GM23338 (cell line): ENCODE data around the gene TMEM38A. TPM values are rescaled to one million over a fixed set of nuclear protein-coding genes. Genes with fewer than 3 reads are reported as not detected.

Experiments
- ATAC-seq: fragments of 200-7000 bp; cut with Tn5 transposase; 3 replicates; pipeline ENCODE4 v1.9.1; 2020
- DNase-seq: peaks from one replicate; pipeline ENCODE4 v3.0.0-alpha.2; 2015; ENCODE audit warnings: low spot score
- H2AFZ ChIP-seq: fragments of 200-600 bp; sonication (generic); 2 replicates; pipeline ENCODE4 v1.8.0; 2016; ENCODE audit warnings: antibody characterized with exemption, mild to moderate bottlenecking, moderate library complexity
- H3F3A ChIP-seq: fragments of 200-600 bp; sonication (generic); replicated peaks from 2 replicates; pipeline ENCODE4 v1.8.0; 2017; ENCODE audit warnings: antibody characterized with exemption, mixed run types, low read depth
- H3K27ac ChIP-seq: fragments of 200-600 bp; sonication (generic); 2 replicates; pipeline ENCODE4 v1.6.1; 2016; ENCODE audit warnings: low read depth
- H3K27me3 ChIP-seq: fragments of 200-600 bp; sonication (generic); 2 replicates; pipeline ENCODE4 v1.8.0; 2016; ENCODE audit warnings: mild to moderate bottlenecking, mixed run types, moderate library complexity; ENCODE audit not compliant: insufficient read depth
- H3K36me3 ChIP-seq: fragments of 200-600 bp; sonication (generic); 2 replicates; pipeline ENCODE4 v1.8.0; 2016; ENCODE audit warnings: mild to moderate bottlenecking; ENCODE audit not compliant: insufficient read depth
- H3K4me1 ChIP-seq: fragments of 200-600 bp; sonication (generic); 2 replicates; pipeline ENCODE4 v1.8.0; 2016; ENCODE audit warnings: mild to moderate bottlenecking, moderate library complexity; ENCODE audit not compliant: insufficient read depth
- H3K4me2 ChIP-seq: fragments of 200-600 bp; sonication (generic); 2 replicates; pipeline ENCODE4 v1.7.1; 2017; ENCODE audit warnings: mixed run types
- H3K4me3 ChIP-seq: fragments of 200-600 bp; sonication (generic); 2 replicates; pipeline ENCODE4 v1.6.1; 2016; ENCODE audit warnings: mixed run types
- H3K79me2 ChIP-seq: fragments of 200-600 bp; sonication (generic); replicated peaks from 2 replicates; pipeline ENCODE4 v1.8.0; 2017; ENCODE audit warnings: mild to moderate bottlenecking; ENCODE audit not compliant: insufficient read depth
- H3K9me2 ChIP-seq: fragments of 200-600 bp; sonication (generic); 2 replicates; pipeline ENCODE4 v1.8.0; 2017; ENCODE audit not compliant: insufficient read depth
- H4K20me1 ChIP-seq: fragments of 200-600 bp; sonication (generic); replicated peaks from 2 replicates; pipeline ENCODE4 v1.8.0; 2017; ENCODE audit warnings: mild to moderate bottlenecking; ENCODE audit not compliant: insufficient read depth
- H3K27ac Mint-ChIP-seq: 2 replicates; pipeline ENCODE4 v1.8.0; 2020; ENCODE audit warnings: inconsistent platforms, mild to moderate bottlenecking, moderate library complexity, mixed read lengths
- H3K27me3 Mint-ChIP-seq: 3 replicates; pipeline ENCODE4 v1.8.0; 2022; ENCODE audit warnings: low read depth, mild to moderate bottlenecking, moderate library complexity, mixed read lengths, inconsistent platforms; ENCODE audit not compliant: insufficient read depth, poor library complexity
- H3K36me3 Mint-ChIP-seq: 3 replicates; pipeline ENCODE4 v1.8.0; 2021; ENCODE audit warnings: low read depth, mild to moderate bottlenecking, inconsistent platforms, moderate library complexity, mixed read lengths
- H3K4me1 Mint-ChIP-seq: 3 replicates; pipeline ENCODE4 v1.8.0; 2020; ENCODE audit warnings: mild to moderate bottlenecking, inconsistent platforms, mixed read lengths
- H3K4me3 Mint-ChIP-seq: 3 replicates; pipeline ENCODE4 v1.8.0; 2021; ENCODE audit warnings: moderate library complexity, mild to moderate bottlenecking, inconsistent platforms, mixed read lengths
- H3K9me3 Mint-ChIP-seq: 3 replicates; pipeline ENCODE4 v1.8.0; 2020; ENCODE audit warnings: moderate library complexity, mild to moderate bottlenecking, inconsistent platforms, mixed read lengths
- EZH2 ChIP-seq: fragments of 200-600 bp; sonication (generic); IDR thresholded peaks from one replicate; pipeline ENCODE4 v1.8.0; 2017; ENCODE audit warnings: antibody characterized with exemption, mild to moderate bottlenecking, low read depth; ENCODE audit not compliant: unreplicated experiment
- NANOG ChIP-seq: IDR thresholded peaks from 2 replicates; pipeline ENCODE4 v1.6.1; 2016; ENCODE audit warnings: antibody characterized with exemption, borderline replicate concordance
- STAT1 ChIP-seq: IDR thresholded peaks from one replicate; pipeline ENCODE4 v1.6.1; 2016; ENCODE audit warnings: antibody characterized with exemption; ENCODE audit not compliant: unreplicated experiment
- ZNF114 ChIP-seq: fragments of 250-450 bp; sonication (Bioruptor Pico); IDR thresholded peaks from 2 replicates; pipeline ENCODE4 v1.5.0; 2020; ENCODE audit warnings: mild to moderate bottlenecking, moderate library complexity
- polyA plus RNA-seq: library from polyadenylated mRNA; unstranded; fragments of >200 nt; fragmentation: Nextera tagmentation; extraction: Ambion mirVana; gene quantifications from 2 replicates; pipeline ENCODE4 v1.2.1, GENCODE V29; 2016
- total RNA-seq: library from RNA; depleted of rRNA; stranded (reverse); fragments of >200 nt; shearing (Covaris generic); gene quantifications from 2 replicates; pipeline ENCODE4 v1.2.3, GENCODE V29; 2014
- TF ChIP-seq, protein P1 (sequence below): IDR thresholded peaks from one replicate; pipeline ENCODE4 v1.6.1; 2018; ENCODE audit warnings: antibody characterized with exemption; ENCODE audit not compliant: unreplicated experiment
- TF ChIP-seq, protein P2 (sequence below), 2 experiments: fragments of 200-600 bp in 1 of 2; sonication (generic) in 1 of 2; conservative IDR thresholded peaks; 2 replicates each; pipeline versions ENCODE4 v1.5.1 to v1.6.1; 2016 to 2017; ENCODE audit warnings: antibody characterized with exemption in 2 of 2, low read depth in 2 of 2, mild to moderate bottlenecking in 2 of 2, moderate library complexity in 1 of 2
- TF ChIP-seq, protein P3 (sequence below): fragments of 250-450 bp; sonication (Bioruptor Pico); IDR thresholded peaks from 2 replicates; pipeline ENCODE4 v1.5.0; 2020; ENCODE audit warnings: mild to moderate bottlenecking, moderate library complexity

Gene TMEM38A
- total and polyA plus RNA-seq, 2 experiments from 2014 or later, result 5.9 to 14.1 TPM

DNA sequence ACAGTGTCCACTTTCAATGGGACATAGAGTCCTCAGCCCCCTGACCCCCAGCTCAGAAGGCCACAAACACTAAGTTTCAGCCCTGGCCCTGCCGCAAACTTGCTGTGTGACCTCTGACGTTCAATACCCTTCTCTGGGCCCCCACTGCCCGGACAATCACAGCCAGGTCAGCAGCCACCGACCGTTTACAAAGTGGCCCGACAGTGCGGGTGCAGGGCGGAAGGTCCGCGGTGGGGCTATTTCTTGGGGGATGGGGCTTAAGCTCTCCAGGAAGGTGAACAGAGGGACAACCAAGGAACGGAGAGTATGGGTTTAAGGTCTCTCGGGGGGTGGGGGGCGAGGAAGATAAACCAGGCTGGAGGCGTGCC is 1.5 kb upstream of the TMEM38A start (continued):
- TF ChIP-seq, protein P1, sequence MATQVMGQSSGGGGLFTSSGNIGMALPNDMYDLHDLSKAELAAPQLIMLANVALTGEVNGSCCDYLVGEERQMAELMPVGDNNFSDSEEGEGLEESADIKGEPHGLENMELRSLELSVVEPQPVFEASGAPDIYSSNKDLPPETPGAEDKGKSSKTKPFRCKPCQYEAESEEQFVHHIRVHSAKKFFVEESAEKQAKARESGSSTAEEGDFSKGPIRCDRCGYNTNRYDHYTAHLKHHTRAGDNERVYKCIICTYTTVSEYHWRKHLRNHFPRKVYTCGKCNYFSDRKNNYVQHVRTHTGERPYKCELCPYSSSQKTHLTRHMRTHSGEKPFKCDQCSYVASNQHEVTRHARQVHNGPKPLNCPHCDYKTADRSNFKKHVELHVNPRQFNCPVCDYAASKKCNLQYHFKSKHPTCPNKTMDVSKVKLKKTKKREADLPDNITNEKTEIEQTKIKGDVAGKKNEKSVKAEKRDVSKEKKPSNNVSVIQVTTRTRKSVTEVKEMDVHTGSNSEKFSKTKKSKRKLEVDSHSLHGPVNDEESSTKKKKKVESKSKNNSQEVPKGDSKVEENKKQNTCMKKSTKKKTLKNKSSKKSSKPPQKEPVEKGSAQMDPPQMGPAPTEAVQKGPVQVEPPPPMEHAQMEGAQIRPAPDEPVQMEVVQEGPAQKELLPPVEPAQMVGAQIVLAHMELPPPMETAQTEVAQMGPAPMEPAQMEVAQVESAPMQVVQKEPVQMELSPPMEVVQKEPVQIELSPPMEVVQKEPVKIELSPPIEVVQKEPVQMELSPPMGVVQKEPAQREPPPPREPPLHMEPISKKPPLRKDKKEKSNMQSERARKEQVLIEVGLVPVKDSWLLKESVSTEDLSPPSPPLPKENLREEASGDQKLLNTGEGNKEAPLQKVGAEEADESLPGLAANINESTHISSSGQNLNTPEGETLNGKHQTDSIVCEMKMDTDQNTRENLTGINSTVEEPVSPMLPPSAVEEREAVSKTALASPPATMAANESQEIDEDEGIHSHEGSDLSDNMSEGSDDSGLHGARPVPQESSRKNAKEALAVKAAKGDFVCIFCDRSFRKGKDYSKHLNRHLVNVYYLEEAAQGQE, result no peak
- TF ChIP-seq, protein P2, sequence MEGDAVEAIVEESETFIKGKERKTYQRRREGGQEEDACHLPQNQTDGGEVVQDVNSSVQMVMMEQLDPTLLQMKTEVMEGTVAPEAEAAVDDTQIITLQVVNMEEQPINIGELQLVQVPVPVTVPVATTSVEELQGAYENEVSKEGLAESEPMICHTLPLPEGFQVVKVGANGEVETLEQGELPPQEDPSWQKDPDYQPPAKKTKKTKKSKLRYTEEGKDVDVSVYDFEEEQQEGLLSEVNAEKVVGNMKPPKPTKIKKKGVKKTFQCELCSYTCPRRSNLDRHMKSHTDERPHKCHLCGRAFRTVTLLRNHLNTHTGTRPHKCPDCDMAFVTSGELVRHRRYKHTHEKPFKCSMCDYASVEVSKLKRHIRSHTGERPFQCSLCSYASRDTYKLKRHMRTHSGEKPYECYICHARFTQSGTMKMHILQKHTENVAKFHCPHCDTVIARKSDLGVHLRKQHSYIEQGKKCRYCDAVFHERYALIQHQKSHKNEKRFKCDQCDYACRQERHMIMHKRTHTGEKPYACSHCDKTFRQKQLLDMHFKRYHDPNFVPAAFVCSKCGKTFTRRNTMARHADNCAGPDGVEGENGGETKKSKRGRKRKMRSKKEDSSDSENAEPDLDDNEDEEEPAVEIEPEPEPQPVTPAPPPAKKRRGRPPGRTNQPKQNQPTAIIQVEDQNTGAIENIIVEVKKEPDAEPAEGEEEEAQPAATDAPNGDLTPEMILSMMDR (conservative IDR thresholded peaks at IDR 0.05; ENCODE audit: low read depth in 2 of 2), result no peak
- no peak for TF ChIP-seq NANOG

DNA sequence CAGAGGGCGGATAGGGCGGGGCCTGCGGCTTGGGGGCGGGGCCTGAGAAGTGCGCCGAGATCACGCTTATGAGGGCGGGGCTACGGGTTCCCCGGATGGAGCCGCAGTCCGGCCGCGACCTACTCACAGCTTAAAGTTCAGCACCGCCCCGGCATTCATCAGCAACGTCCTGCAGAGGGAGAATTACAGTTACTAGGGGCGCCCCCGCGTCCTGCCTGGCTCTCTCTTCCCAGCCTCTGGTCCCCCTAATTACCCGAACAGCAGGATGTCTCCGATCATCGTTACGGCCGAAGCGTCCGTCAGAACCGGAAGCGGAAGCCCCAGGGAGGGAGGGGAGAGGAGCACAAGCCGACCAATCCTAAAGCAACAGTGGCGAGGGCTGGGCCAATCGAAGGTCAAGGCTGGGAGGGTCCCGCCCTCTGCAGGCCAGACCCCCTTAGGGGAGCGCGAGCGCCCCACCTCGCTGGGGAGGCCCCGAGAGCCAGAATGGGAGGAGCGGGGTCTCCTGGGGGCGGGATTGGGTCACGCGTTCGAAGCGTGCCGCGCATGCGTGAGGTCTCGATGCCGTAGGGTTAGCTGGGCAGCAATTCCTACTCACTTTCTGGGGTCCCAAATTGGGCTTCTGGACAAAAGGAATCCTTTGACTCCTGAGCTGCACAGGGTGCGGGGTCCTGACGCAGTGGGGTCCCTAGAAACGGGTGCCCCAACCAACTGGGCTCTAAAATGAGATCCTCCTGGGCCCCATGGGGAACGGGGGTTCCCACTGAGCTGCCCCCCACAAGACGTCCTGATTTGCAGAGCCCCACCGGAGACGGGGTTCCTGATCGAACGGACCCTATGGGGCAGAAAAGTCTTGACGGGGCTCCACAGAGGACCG is 869 bp upstream of the TMEM38A start, which contains the start of gene SMIM7:
TSS of gene SMIM7 (minus strand) at position 313 of the 877 bp plus-strand sequence. CDS start at position 279, 34 bp downstream.
- H3K27me3 ChIP-seq, result no peaks in the 10 kb centered on the region
- H3K4me2 ChIP-seq, result peak within 1 kb of the TSS; percentile 98
- peak within 1 kb of the TSS; percentile 100 for H3K27ac Mint-ChIP-seq
- H3K9me3 Mint-ChIP-seq, result no peaks in the 10 kb centered on the region
- no peaks in the 10 kb centered on the region for H3K9me2 ChIP-seq
- peaks cover 28% of the 10 kb centered on the region for H4K20me1 ChIP-seq
- peak within 1 kb of the TSS; percentile 92 for H3K4me3 ChIP-seq
- peaks cover 15% of the 10 kb centered on the region for H3K27me3 Mint-ChIP-seq
- H3K4me3 Mint-ChIP-seq, result peak within 1 kb of the TSS; percentile 98
- H3K36me3 Mint-ChIP-seq, result peaks cover 39% of the 10 kb centered on the region
- peaks cover 11% of the 10 kb centered on the region for H3K36me3 ChIP-seq
- H3K27ac ChIP-seq, result peak within 1 kb of the TSS; percentile 86
- peaks cover 8% of the 10 kb centered on the region; the same call in 2 of the 3 replicates for H3K4me1 Mint-ChIP-seq
- H2AFZ ChIP-seq, result peak within 1 kb of the TSS; percentile 82
- ATAC-seq (peak; percentile 96), DNase-seq (peak; percentile 99)
- 0 out of 2 replicates have a peak, but pooled peaks cover 3% of the 10 kb centered on the region for H3F3A ChIP-seq
- H3K4me1 ChIP-seq, result peaks cover 13% of the 10 kb centered on the region
- peaks cover 71% of the 10 kb centered on the region for H3K79me2 ChIP-seq
- TF ChIP-seq, protein P1, result no peak
- TF ChIP-seq, protein P3, sequence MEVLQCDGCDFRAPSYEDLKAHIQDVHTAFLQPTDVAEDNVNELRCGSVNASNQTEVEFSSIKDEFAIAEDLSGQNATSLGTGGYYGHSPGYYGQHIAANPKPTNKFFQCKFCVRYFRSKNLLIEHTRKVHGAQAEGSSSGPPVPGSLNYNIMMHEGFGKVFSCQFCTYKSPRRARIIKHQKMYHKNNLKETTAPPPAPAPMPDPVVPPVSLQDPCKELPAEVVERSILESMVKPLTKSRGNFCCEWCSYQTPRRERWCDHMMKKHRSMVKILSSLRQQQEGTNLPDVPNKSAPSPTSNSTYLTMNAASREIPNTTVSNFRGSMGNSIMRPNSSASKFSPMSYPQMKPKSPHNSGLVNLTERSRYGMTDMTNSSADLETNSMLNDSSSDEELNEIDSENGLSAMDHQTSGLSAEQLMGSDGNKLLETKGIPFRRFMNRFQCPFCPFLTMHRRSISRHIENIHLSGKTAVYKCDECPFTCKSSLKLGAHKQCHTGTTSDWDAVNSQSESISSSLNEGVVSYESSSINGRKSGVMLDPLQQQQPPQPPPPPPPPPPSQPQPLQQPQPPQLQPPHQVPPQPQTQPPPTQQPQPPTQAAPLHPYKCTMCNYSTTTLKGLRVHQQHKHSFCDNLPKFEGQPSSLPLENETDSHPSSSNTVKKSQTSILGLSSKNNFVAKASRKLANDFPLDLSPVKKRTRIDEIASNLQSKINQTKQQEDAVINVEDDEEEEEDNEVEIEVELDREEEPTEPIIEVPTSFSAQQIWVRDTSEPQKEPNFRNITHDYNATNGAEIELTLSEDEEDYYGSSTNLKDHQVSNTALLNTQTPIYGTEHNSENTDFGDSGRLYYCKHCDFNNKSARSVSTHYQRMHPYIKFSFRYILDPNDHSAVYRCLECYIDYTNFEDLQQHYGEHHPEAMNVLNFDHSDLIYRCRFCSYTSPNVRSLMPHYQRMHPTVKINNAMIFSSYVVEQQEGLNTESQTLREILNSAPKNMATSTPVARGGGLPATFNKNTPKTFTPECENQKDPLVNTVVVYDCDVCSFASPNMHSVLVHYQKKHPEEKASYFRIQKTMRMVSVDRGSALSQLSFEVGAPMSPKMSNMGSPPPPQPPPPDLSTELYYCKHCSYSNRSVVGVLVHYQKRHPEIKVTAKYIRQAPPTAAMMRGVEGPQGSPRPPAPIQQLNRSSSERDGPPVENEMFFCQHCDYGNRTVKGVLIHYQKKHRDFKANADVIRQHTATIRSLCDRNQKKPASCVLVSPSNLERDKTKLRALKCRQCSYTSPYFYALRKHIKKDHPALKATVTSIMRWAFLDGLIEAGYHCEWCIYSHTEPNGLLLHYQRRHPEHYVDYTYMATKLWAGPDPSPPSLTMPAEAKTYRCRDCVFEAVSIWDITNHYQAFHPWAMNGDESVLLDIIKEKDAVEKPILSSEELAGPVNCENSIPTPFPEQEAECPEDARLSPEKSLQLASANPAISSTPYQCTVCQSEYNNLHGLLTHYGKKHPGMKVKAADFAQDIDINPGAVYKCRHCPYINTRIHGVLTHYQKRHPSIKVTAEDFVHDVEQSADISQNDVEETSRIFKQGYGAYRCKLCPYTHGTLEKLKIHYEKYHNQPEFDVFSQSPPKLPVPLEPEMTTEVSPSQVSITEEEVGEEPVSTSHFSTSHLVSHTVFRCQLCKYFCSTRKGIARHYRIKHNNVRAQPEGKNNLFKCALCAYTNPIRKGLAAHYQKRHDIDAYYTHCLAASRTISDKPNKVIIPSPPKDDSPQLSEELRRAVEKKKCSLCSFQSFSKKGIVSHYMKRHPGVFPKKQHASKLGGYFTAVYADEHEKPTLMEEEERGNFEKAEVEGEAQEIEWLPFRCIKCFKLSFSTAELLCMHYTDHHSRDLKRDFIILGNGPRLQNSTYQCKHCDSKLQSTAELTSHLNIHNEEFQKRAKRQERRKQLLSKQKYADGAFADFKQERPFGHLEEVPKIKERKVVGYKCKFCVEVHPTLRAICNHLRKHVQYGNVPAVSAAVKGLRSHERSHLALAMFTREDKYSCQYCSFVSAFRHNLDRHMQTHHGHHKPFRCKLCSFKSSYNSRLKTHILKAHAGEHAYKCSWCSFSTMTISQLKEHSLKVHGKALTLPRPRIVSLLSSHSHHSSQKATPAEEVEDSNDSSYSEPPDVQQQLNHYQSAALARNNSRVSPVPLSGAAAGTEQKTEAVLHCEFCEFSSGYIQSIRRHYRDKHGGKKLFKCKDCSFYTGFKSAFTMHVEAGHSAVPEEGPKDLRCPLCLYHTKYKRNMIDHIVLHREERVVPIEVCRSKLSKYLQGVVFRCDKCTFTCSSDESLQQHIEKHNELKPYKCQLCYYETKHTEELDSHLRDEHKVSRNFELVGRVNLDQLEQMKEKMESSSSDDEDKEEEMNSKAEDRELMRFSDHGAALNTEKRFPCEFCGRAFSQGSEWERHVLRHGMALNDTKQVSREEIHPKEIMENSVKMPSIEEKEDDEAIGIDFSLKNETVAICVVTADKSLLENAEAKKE, result no peak
- no peak for TF ChIP-seq EZH2
- TF ChIP-seq ZNF114 (CRISPR knock-in tag), result no peak
- no peak for TF ChIP-seq STAT1
